ENCODE data around the gene LDHAL6A. TPM values are rescaled to one million over a fixed set of nuclear protein-coding genes. Genes with fewer than 3 reads are reported as not detected.

LDHAL6A gene
- total and polyA plus RNA-seq, 12 donors, result not detected

GRCh38 chr11:18468059-18468458 lies 12.4 kb downstream of the LDHAL6A start:
- intact Hi-C loops (cut with DNase I), result no loop called here
- ATAC-seq (no peak), DNase-seq (no peak)
- Histone ChIP-seq H3K27me3 (no peaks in the 10 kb centered on the region), H3K36me3 (peaks cover 0 to 19% (median 0%) of the 10 kb centered on the region in 9 donors), H3K4me1 (no peaks in the 10 kb centered on the region), H3K4me3 (no peak overlapping the region), H3K27ac (no peak overlapping the region), H3K9me3 (no peaks in the 10 kb centered on the region)
- no peak for TF ChIP-seq CTCF (IDR thresholded peaks at IDR 0.05)
- 95 to 99% methylated on average over 2 of the region's 2 CpGs for WGBS, 2 donors

GRCh38 chr11:18468961-18469360 lies 13.3 kb downstream of the LDHAL6A start:
- ATAC-seq (no peak), DNase-seq (no peak)
- 92% methylated on average over 7 of the region's 7 CpGs for WGBS, 2 donors
- TF ChIP-seq CTCF (IDR thresholded peaks at IDR 0.05), result no peak
- Histone ChIP-seq H3K27ac (no peak overlapping the region), H3K9me3 (no peaks in the 10 kb centered on the region), H3K36me3 (peaks cover 0 to 19% (median 0%) of the 10 kb centered on the region in 9 donors), H3K4me1 (no peaks in the 10 kb centered on the region), H3K4me3 (no peak overlapping the region), H3K27me3 (no peaks in the 10 kb centered on the region)
- intact Hi-C loops (cut with DNase I), result no loop called here

- intact Hi-C loops (cut with DNase I), result no loop called here
- 91 to 97% methylated on average over 3 of the region's 3 CpGs for WGBS, 2 donors
- no peak overlapping the region for H3K4me3 ChIP-seq
- H3K9me3 ChIP-seq, result no peaks in the 10 kb centered on the region
- no peaks in the 10 kb centered on the region for H3K27me3 ChIP-seq
- peaks cover 0 to 48% (median 0%) of the 10 kb centered on the region in 9 donors for H3K36me3 ChIP-seq
- DNase-seq (no peak), ATAC-seq (no peak)
- no peaks in the 10 kb centered on the region for H3K4me1 ChIP-seq
- no peak overlapping the region for H3K27ac ChIP-seq
- no peak for TF ChIP-seq CTCF (IDR thresholded peaks at IDR 0.05)
Measured at GRCh38 chr11:18471995-18472394, 16.3 kb downstream of the LDHAL6A start.

GRCh38 chr11:18472587-18472986 lies 16.9 kb downstream of the LDHAL6A start:
- Histone ChIP-seq H3K36me3 (peaks cover 0 to 54% (median 6%) of the 10 kb centered on the region in 9 donors), H3K27ac (no peak overlapping the region), H3K27me3 (no peaks in the 10 kb centered on the region), H3K9me3 (no peaks in the 10 kb centered on the region), H3K4me1 (no peaks in the 10 kb centered on the region), H3K4me3 (no peak overlapping the region)
- intact Hi-C loops (cut with DNase I), result no loop called here
- ATAC-seq, result no peak
- no peak for DNase-seq
- no peak for TF ChIP-seq CTCF (IDR thresholded peaks at IDR 0.05)
